Body of pancreas (tissue), 4 donors: ENCODE results near the gene ARFGAP3. TPM values are rescaled to one million over a fixed set of nuclear protein-coding genes. Genes with fewer than 3 reads are reported as not detected.

Source experiments
- ATAC-seq: fragments of 150-250 bp; one replicate; pipeline ENCODE4 v1.9.1; 2016
- DNase-seq, 4 donors: peaks; one replicate each; pipeline ENCODE4 v3.0.0-alpha.2; 2019
- H3K27ac ChIP-seq, 4 donors: fragments of 200-600 bp; sonication (generic); 1 replicate in 3 of 4; 2 replicates in 1 of 4; pipeline versions ENCODE4 v1.5.1 to v1.6.1; 2016 to 2019; ENCODE audit warnings: mild to moderate bottlenecking in 1 of 4, mixed read lengths in 1 of 4, moderate library complexity in 1 of 4
- H3K27me3 ChIP-seq, 2 donors: fragments of 200-600 bp; sonication (generic); one replicate each; pipeline ENCODE4 v1.6.0; 2016; ENCODE audit warnings: mild to moderate bottlenecking in 1 of 2
- H3K36me3 ChIP-seq, 2 donors: fragments of 200-600 bp; sonication (generic); replicated peaks in 1 of 2; 2 replicates each; pipeline ENCODE4 v1.5.1; 2016; ENCODE audit warnings: low read depth in 2 of 2; ENCODE audit not compliant: insufficient read depth in 1 of 2
- H3K4me1 ChIP-seq: fragments of 200-600 bp; sonication (generic); one replicate; pipeline ENCODE4 v1.6.0; 2016
- H3K4me3 ChIP-seq, 2 donors: fragments of 200-600 bp; sonication (generic); 1 replicate in 1 of 2; 2 replicates in 1 of 2; pipeline ENCODE4 v1.5.1; 2016 to 2019
- H3K9me3 ChIP-seq, 3 donors: fragments of 200-600 bp; sonication (generic); 1 replicate in 2 of 3; 2 replicates in 1 of 3; pipeline ENCODE4 v1.5.1; 2016
- POLR2A ChIP-seq, 3 donors: fragments of 450-650 bp; IDR thresholded peaks; one replicate each; pipeline ENCODE4 v1.6.1; 2016; ENCODE audit warnings: antibody characterized with exemption in 3 of 3, mild to moderate bottlenecking in 2 of 3
- WGBS, 2 donors: methylation state at CpG; one replicate each; pipeline ENCODE4 v1.1.5; 2017; 5-methylcytosine and 5-hydroxymethylcytosine counted together
- intact Hi-C: fragments of 100-400 bp; cut with DNase I; formaldehyde crosslinking; loops from one replicate; pipeline ENCODE4 v1.15.1; 2023
- total RNA-seq, 2 donors: library from RNA; depleted of rRNA; stranded (reverse); fragments of >200 nt; gene quantifications; one replicate each; pipeline ENCODE4 v1.1.0, GENCODE V29; 2016
- TF ChIP-seq, protein P1 (sequence below), 7 experiments: fragments of 450-650 bp in 4 of 7; fragments of 200-600 bp in 3 of 7; sonication (generic) in 3 of 7; IDR thresholded peaks; one replicate each; pipeline ENCODE4 v1.5.1; 2016 to 2019; ENCODE audit warnings: antibody characterized with exemption in 7 of 7

Gene ARFGAP3
- total RNA-seq, 2 donors from 2014 or later, result 64.3 to 73.2 TPM

DNA sequence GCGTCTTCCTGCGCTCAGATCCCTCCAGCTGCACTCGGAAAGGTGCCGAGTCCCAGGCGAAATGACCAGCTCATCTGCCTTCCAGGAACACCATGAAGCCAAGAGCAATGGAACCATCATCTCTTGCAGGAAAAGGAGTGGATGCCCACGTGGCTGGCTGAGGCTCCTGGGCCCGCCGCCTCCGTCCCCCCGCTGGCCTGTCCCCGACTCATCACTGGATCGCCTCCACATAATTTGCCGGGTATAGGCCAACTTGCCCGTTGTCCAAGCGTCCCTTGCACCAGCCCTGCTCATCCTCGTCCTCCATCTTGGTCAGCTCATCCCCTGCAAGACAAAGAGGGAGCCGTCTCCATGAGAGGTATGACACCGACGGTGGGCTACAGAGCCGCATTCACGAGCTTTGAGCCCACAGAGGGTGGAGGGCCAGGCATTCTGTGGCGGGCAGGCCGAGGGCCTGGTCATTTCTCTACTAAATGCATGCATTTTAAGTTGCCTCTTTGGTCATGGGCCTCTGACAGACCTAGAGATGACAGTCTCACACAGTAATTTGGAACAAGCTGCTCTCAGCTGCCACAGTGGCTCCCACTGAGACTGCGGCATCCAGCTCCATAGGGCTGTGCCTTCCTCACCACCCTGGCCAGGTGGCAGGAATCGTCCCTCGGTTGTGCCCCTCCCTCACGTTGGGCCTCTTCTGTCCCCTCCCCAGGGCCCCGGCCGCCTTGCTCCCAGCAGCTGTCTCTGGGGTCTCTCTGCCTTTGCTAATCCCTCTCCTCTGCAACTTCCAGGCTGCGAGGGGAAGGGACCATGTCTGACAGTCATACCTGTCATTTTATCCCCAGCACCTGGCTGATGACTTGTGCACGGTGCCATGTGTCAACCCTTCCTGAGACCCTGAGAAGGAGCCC is 14.3 kb upstream of the ARFGAP3 start:
- Histone ChIP-seq H3K9me3 (no peaks in the 10 kb centered on the region), H3K27me3 (no peaks in the 10 kb centered on the region), H3K4me3 (no peak overlapping the region), H3K27ac (peak overlapping the region in 1 of 4 donors; percentile 29), H3K4me1 (peaks cover 46% of the 10 kb centered on the region), H3K36me3 (peaks cover 3 to 19% of the 10 kb centered on the region in 2 donors)
- no peak for DNase-seq
- no peak for ATAC-seq
- whole genome bisulfite sequencing, 2 donors, result 89% methylated on average over 29 to 30 of the region's 31 CpGs
- no peak for TF ChIP-seq POLR2A (IDR thresholded peaks at IDR 0.05)
- TF ChIP-seq, protein P1, sequence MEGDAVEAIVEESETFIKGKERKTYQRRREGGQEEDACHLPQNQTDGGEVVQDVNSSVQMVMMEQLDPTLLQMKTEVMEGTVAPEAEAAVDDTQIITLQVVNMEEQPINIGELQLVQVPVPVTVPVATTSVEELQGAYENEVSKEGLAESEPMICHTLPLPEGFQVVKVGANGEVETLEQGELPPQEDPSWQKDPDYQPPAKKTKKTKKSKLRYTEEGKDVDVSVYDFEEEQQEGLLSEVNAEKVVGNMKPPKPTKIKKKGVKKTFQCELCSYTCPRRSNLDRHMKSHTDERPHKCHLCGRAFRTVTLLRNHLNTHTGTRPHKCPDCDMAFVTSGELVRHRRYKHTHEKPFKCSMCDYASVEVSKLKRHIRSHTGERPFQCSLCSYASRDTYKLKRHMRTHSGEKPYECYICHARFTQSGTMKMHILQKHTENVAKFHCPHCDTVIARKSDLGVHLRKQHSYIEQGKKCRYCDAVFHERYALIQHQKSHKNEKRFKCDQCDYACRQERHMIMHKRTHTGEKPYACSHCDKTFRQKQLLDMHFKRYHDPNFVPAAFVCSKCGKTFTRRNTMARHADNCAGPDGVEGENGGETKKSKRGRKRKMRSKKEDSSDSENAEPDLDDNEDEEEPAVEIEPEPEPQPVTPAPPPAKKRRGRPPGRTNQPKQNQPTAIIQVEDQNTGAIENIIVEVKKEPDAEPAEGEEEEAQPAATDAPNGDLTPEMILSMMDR (IDR thresholded peaks at IDR 0.05), result no peak
- intact Hi-C loops, result no loop called here

DNA sequence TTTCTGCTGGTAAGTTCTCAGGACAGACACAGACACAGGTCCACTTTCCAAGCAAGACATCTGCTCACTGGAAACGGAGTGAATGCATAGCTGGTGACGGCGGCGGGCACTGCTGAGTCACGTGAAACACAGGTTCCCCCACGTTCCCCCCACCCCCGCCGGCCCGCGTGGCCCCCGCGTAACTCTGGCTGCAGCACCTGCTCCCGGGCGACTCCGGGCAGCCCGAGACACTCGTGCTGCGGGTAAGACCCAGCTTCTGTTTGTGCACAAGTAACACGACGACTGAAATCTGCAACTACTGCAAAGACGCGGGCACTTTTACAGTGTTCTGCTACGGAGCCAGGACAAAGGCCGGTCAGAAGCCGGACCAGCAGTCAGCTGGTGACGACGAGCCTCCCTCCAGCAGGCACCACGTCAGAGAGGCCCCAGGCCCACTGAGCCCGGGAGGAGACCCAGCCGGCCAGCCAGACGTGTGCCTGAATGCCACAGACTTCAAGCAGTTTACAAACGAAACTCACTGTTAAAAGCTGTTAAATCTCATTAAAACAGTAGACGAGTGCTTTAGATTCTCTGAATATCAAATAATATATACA is 12.9 kb upstream of the ARFGAP3 start:
- no peaks in the 10 kb centered on the region for H3K9me3 ChIP-seq
- intact Hi-C loops, result no loop called here
- ATAC-seq, result no peak
- no peak overlapping the region for H3K4me3 ChIP-seq
- H3K27ac ChIP-seq, result peak overlapping the region; percentile 69 to 73 (median 70)
- TF ChIP-seq, protein P1 (IDR thresholded peaks at IDR 0.05), result no peak
- TF ChIP-seq POLR2A (IDR thresholded peaks at IDR 0.05), result no peak
- peak in 2 of 4 donors; percentile 49 to 59 for DNase-seq
- peaks cover 37% of the 10 kb centered on the region for H3K4me1 ChIP-seq
- 53 to 60% methylated on average over 15 to 33 of the region's 33 CpGs for WGBS, 2 donors
- no peaks in the 10 kb centered on the region for H3K27me3 ChIP-seq
- H3K36me3 ChIP-seq, result peaks cover 3 to 13% of the 10 kb centered on the region in 2 donors

DNA sequence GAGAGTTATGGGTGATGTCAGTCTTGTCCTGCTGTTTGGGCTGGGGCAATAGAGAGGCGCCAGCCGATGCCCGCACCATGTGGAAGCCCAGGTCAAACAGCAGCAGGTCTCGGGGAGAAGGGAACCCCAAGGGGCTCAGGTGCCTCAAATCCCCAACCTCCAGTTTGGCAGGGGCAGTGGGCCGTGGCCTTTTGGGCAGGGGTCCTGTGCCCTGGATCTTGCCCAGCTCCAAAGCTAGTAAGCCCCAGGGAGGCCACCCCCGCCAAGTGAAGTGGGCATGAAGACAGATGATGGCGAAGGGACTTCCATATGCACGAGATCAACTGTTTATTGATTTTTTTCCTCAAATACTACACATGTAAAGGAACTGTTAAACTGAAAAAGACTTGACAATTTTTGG is 12.4 kb upstream of the ARFGAP3 start:
- ATAC-seq (no peak), DNase-seq (no peak)
- H3K4me3 ChIP-seq, result no peak overlapping the region
- TF ChIP-seq POLR2A (IDR thresholded peaks at IDR 0.05), result no peak
- TF ChIP-seq, protein P1 (IDR thresholded peaks at IDR 0.05), result no peak
- WGBS, 2 donors, result 71% methylated on average over 7 to 8 of the region's 8 CpGs
- no peaks in the 10 kb centered on the region for H3K9me3 ChIP-seq
- peak overlapping the region; percentile 69 to 73 (median 70) for H3K27ac ChIP-seq
- intact Hi-C loops, result no loop called here
- H3K36me3 ChIP-seq, result peaks cover 3 to 13% of the 10 kb centered on the region in 2 donors
- H3K27me3 ChIP-seq, result no peaks in the 10 kb centered on the region
- H3K4me1 ChIP-seq, result peaks cover 36% of the 10 kb centered on the region

DNA sequence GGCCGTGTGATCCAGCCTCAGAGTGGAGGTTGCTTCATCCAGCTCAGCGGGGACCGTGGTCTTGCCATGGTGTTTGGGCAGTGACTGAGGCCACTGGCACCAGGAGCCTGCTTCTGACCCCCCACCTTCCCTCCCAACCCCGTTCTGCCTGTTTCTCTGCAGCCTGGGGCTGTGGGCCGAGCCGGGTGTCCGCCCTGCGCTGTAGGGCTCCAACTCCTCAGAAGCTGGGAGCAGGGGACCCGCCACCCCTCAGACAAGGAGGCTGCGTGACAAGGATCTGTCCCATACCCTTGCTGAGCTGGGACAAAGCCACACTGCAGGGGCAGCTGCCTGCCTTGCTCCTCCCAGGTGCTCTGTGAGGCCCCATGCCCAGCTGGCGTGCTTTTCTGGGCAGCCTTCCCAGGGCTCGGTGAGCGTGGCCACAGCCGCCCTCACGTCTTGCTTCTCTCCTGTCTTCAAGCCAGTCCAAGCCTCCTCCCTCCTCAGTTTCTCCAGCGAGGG is 11.7 kb upstream of the ARFGAP3 start:
- TF ChIP-seq, protein P1 (IDR thresholded peaks at IDR 0.05), result no peak
- TF ChIP-seq POLR2A (IDR thresholded peaks at IDR 0.05), result peak in 2 of 3 donors; percentile 28 to 30
- Histone ChIP-seq H3K4me3 (no peak overlapping the region), H3K27me3 (no peaks in the 10 kb centered on the region), H3K9me3 (no peaks in the 10 kb centered on the region), H3K4me1 (peaks cover 34% of the 10 kb centered on the region), H3K27ac (peak overlapping the region; percentile 69 to 73 (median 70)), H3K36me3 (peaks cover 3 to 8% of the 10 kb centered on the region in 2 donors)
- DNase-seq, result peak; percentile 88 to 94 (median 90)
- WGBS, 2 donors, result 17 to 32% methylated on average over 9 to 16 of the region's 16 CpGs
- ATAC-seq, result peak; percentile 77
- intact Hi-C loops, result no loop called here
